Measurements from ENCODE around the gene ZMPSTE24. TPM values are rescaled to one million over a fixed set of nuclear protein-coding genes. Genes with fewer than 3 reads are reported as not detected.

ZMPSTE24 gene
- total and polyA plus RNA-seq, 2 of the 4 experiments (the other 2 are of a cell fraction) = 21.0 to 28.9 TPM

GRCh38 chr1:40256401-40257084, 1.5 kb upstream of the ZMPSTE24 start:
- H2BK120ac ChIP-seq (ENCODE audit: low read depth, low read length) = no peak overlapping the region
- H3K36me3 ChIP-seq (ENCODE audit: control insufficient read depth, insufficient read depth, low read length) = peaks cover 11% of the 10 kb centered on the region; the same call in 1 of the 2 replicates
- TF ChIP-seq BHLHE40 (IDR thresholded peaks at IDR 0.05; ENCODE audit: low read depth, low read length) (no peak), NFE2L2 (IDR thresholded peaks at IDR 0.05; ENCODE audit: low read depth, low read length) (no peak), RAD21 (IDR thresholded peaks at IDR 0.05; ENCODE audit: low read length) (no peak), MXI1 (IDR thresholded peaks at IDR 0.05; ENCODE audit: borderline replicate concordance, low read depth, low read length) (no peak), RCOR1 (IDR thresholded peaks at IDR 0.05; ENCODE audit: insufficient replicate concordance, low read length) (no peak), RFX5 (IDR thresholded peaks at IDR 0.05; ENCODE audit: low read depth, low read length) (no peak), SMC3 (IDR thresholded peaks at IDR 0.05; ENCODE audit: low read depth, low read length) (no peak), USF2 (IDR thresholded peaks at IDR 0.05; ENCODE audit: low read depth, low read length) (no peak), FOS (IDR thresholded peaks at IDR 0.05; ENCODE audit: low read depth, low read length) (no peak), POLR2A (IDR thresholded peaks at IDR 0.05; ENCODE audit: low read depth, low read length) (no peak), ELK1 (IDR thresholded peaks at IDR 0.05; ENCODE audit: borderline replicate concordance, low read depth, low read length) (no peak), CEBPB (IDR thresholded peaks at IDR 0.05; ENCODE audit: low read depth, low read length) (no peak), MAZ (IDR thresholded peaks at IDR 0.05; ENCODE audit: borderline replicate concordance, low read depth, low read length) (no peak), CHD1 (IDR thresholded peaks at IDR 0.05; ENCODE audit: low read depth, low read length) (no peak), MAFK (IDR thresholded peaks at IDR 0.05; ENCODE audit: low read depth, low read length) (no peak)

More at GRCh38 chr1:40256401-40257084, 1.5 kb upstream of the ZMPSTE24 start:
- Histone ChIP-seq H3K4ac (ENCODE audit: low read depth, low read length) (peak overlapping the region; percentile 33; the same call in 1 of the 2 replicates), H2BK15ac (ENCODE audit: low read depth, low read length) (no peak overlapping the region), H3K9ac (ENCODE audit: low read depth, low read length) (peak overlapping the region; percentile 29; the same call in 1 of the 2 replicates), H3K4me1 (ENCODE audit: control insufficient read depth, insufficient read depth, low read length) (peaks cover 2% of the 10 kb centered on the region; the same call in 1 of the 2 replicates), H3K4me3 (ENCODE audit: insufficient read depth, low read depth, low read length) (peak overlapping the region; percentile 81), H2AK5ac (ENCODE audit: low read depth, low read length) (no peak overlapping the region), H4K8ac (ENCODE audit: low read depth in 2 of 2, low read length in 2 of 2) (peak overlapping the region in 1 of 2 experiments; percentile 99; a peak in 3 of 4 replicates), H3K18ac (ENCODE audit: low read depth, low read length) (no peak overlapping the region), H3K9me3 (ENCODE audit: control insufficient read depth, insufficient read depth, low read length) (no peaks in the 10 kb centered on the region), H4K5ac (ENCODE audit: low read depth, low read length) (no peak overlapping the region; the same call in 1 of the 2 replicates), H2AFZ (replicated peaks; ENCODE audit: low read length, poor library complexity) (no peak overlapping the region), H2AK9ac (replicated peaks; ENCODE audit: low read depth, low read length, poor library complexity) (no peak overlapping the region), H3K4me2 (ENCODE audit: low read depth, low read length) (peak overlapping the region; percentile 93), H3K23ac (ENCODE audit: low read depth, low read length) (peak overlapping the region; percentile 10; the same call in 1 of the 2 replicates), H4K20me1 (ENCODE audit: insufficient read depth, low read length) (no peaks in the 10 kb centered on the region; the same call in 1 of the 2 replicates), H3K27ac (ENCODE audit: insufficient read depth, low read length) (peak overlapping the region; percentile 44; the same call in 1 of the 2 replicates), H3K79me1 (ENCODE audit: low read depth in 1 of 2, low read length in 2 of 2) (peaks cover 35 to 49% of the 10 kb centered on the region in 2 experiments), H3K56ac (ENCODE audit: extremely low read depth, insufficient read depth, low read length) (peak overlapping the region; percentile 43; the same call in 1 of the 2 replicates), H3K27me3 (ENCODE audit: control insufficient read depth, insufficient read depth, low read length) (no peaks in the 10 kb centered on the region), H3K14ac (replicated peaks; ENCODE audit: low read depth, low read length) (peak overlapping the region; percentile 57), H3K9me1 (ENCODE audit: insufficient read depth, low read length) (peaks cover 5% of the 10 kb centered on the region; the same call in 1 of the 2 replicates), H2BK5ac (ENCODE audit: low read depth, low read length, poor library complexity, severe bottlenecking) (peak overlapping the region; percentile 77), H4K91ac (ENCODE audit: insufficient read depth, low read depth, low read length) (no peak overlapping the region), H2BK20ac (ENCODE audit: low read depth, low read length) (no peak overlapping the region)
- no CpG with 5 or more reads among the region's 6 CpGs for WGBS, 2 experiments (ENCODE audit: extremely low coverage in 2 of 2, insufficient read length in 1 of 2)
- in situ Hi-C loops (cut with MboI; ENCODE audit: low sequenced_read_pairs) (no loop called here), intact Hi-C loops (cut with micrococcal nuclease) (loop anchor here (2.0 to 10.0 kb wide), 2 partner anchors 16 to 148 kb away; no protein-coding TSS in a partner anchor), dilution Hi-C loops (cut with HindIII; ENCODE audit: low sequenced_read_pairs, unreplicated experiment) (no loop called here)
- CTCF ChIA-PET = interaction anchor here (0.8 to 1.7 kb wide), 2 partner anchors 17 to 58 kb away, joined by 3 to 4 read pairs; no protein-coding TSS in a partner anchor
- DNase-seq (no peak), ATAC-seq (ENCODE audit: low read depth) (no peak)
- no TSS peak for BruUV-seq (replicated peaks)
- POLR2A ChIA-PET (ENCODE audit: unreplicated experiment) = no interaction called here
